ENCODE results near the gene CLPTM1L. TPM values are rescaled to one million over a fixed set of nuclear protein-coding genes. Genes with fewer than 3 reads are reported as not detected.

The CLPTM1L gene
- total RNA-seq, 2 donors from 2014 or later, result 117 to 155 TPM

DNA sequence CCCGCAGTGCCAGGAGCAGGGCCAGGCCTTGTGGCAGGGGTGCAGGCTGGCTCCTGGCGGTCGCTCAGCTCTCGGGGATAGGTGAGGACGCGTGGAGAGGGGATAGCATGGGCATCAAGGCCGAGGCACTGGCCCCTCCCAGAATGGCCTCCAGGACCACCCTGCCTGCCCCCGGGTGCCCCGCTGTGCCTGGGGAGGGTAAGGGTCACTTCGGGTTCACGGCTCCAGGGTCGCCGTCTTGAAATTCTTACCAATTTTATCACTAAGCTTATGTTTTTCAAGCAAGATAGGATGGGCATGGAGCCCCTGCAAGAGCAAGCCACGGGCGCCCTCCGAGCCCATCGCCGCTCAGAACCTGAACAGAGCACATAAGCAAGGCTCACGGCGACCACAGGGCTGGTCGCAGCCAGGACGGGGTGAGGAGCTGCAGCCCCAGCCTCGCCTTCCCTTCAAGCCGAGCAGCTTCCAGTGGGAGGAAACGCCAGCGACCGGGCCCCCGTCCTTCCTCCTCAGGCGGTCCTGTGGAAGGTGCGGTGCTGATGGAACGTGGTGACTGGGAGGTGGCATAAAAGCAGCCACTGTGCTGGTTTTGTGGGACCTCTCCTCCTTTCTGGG lies 14.2 kb upstream of the CLPTM1L start:
- TF ChIP-seq, protein P1, sequence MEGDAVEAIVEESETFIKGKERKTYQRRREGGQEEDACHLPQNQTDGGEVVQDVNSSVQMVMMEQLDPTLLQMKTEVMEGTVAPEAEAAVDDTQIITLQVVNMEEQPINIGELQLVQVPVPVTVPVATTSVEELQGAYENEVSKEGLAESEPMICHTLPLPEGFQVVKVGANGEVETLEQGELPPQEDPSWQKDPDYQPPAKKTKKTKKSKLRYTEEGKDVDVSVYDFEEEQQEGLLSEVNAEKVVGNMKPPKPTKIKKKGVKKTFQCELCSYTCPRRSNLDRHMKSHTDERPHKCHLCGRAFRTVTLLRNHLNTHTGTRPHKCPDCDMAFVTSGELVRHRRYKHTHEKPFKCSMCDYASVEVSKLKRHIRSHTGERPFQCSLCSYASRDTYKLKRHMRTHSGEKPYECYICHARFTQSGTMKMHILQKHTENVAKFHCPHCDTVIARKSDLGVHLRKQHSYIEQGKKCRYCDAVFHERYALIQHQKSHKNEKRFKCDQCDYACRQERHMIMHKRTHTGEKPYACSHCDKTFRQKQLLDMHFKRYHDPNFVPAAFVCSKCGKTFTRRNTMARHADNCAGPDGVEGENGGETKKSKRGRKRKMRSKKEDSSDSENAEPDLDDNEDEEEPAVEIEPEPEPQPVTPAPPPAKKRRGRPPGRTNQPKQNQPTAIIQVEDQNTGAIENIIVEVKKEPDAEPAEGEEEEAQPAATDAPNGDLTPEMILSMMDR (IDR thresholded peaks at IDR 0.05), result no peak
- H3K27ac ChIP-seq, result no peak overlapping the region
- H3K4me1 ChIP-seq (ENCODE audit: control insufficient read depth in 1 of 2, low read depth in 2 of 2), result no peaks in the 10 kb centered on the region
- no peak overlapping the region for H3K4me3 ChIP-seq
- no peaks in the 10 kb centered on the region for H3K36me3 ChIP-seq
- no peaks in the 10 kb centered on the region for H3K9me3 ChIP-seq
- H3K27me3 ChIP-seq (replicated peaks; ENCODE audit: insufficient read depth), result no peaks in the 10 kb centered on the region
- no peak for ATAC-seq (ENCODE audit: insufficient number of reproducible peaks, low FRiP score, low read depth)
- no peak for DNase-seq (ENCODE audit: low spot score)

DNA sequence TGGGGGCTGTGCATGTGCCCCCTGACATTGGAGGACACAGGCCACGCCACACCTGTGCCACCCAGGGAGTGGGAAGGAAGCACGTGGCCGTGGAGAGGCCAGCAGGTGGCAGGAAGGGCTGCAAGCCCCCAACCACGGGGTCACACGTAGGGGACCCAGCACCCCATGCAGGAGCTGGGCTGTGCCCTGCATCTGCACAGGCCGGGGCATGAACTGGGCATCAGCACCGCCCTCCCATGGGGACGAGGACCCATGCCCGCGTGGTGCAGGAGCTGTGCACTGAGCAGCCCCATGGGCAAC lies 13.8 kb upstream of the CLPTM1L start:
- ATAC-seq (ENCODE audit: insufficient number of reproducible peaks, low FRiP score, low read depth), result no peak
- TF ChIP-seq, protein P1 (IDR thresholded peaks at IDR 0.05), result no peak
- H3K36me3 ChIP-seq, result no peaks in the 10 kb centered on the region
- no peak overlapping the region for H3K4me3 ChIP-seq
- H3K9me3 ChIP-seq, result no peaks in the 10 kb centered on the region
- H3K27ac ChIP-seq, result no peak overlapping the region
- no peaks in the 10 kb centered on the region for H3K4me1 ChIP-seq (ENCODE audit: control insufficient read depth in 1 of 2, low read depth in 2 of 2)
- no peak for DNase-seq (ENCODE audit: low spot score)
- H3K27me3 ChIP-seq (replicated peaks; ENCODE audit: insufficient read depth), result no peaks in the 10 kb centered on the region

- Histone ChIP-seq H3K9me3 (no peaks in the 10 kb centered on the region), H3K4me1 (ENCODE audit: control insufficient read depth in 1 of 2, low read depth in 2 of 2) (no peaks in the 10 kb centered on the region), H3K27ac (no peak overlapping the region), H3K27me3 (replicated peaks; ENCODE audit: insufficient read depth) (no peaks in the 10 kb centered on the region), H3K4me3 (no peak overlapping the region), H3K36me3 (no peaks in the 10 kb centered on the region)
- ATAC-seq (ENCODE audit: insufficient number of reproducible peaks, low FRiP score, low read depth), result no peak
- DNase-seq (ENCODE audit: low spot score), result no peak
- TF ChIP-seq, protein P1 (IDR thresholded peaks at IDR 0.05), result no peak
Measured at GRCh38 chr5:1357946-1358725, 13.2 kb upstream of the CLPTM1L start.

DNA sequence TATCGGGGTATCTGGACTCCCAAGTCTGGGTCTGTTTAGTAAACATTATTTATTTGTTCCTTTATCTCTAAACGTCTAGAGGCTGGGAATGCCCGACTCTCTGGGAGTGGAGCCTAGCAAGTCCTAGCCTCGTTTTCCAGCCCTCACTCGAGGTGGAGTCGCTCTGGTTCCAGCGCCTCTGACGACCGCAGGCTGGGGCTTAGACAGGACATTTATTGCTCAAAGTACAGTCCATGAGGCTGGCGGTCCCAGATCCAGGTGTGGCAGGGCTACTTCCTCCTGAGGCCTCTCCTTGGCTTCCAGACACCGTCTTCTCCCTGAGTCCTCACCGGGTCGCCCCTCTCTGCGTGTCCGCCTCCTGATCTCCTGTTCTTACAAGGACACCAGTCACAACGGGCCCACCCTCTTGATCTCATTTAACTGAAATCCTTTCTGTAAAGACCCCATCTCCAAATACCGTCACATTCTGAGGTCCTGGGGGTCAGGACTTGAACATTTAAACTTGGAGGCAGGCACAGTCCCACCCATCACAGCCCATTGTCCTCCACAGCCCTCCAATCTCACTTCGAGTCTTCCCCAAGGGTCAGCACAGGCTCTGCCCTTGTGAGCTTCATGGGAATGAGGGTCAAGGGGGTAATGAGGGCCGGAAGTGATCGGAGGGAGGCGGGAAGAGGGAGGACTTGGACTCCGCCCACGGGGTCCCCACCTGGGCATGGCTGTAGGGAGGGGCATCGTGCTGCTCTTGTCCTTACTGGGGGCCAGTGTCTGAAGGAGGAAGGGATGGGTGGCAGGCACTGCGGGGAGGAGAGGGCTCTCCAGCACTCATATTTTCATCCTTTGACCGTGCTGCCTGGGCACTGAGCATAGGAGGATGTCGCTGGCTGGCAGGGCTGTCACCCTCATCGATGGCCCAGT lies 12.2 kb upstream of the CLPTM1L start:
- no peaks in the 10 kb centered on the region for H3K9me3 ChIP-seq
- ATAC-seq (ENCODE audit: insufficient number of reproducible peaks, low FRiP score, low read depth) (no peak), DNase-seq (ENCODE audit: low spot score) (no peak)
- H3K36me3 ChIP-seq, result no peaks in the 10 kb centered on the region
- no peaks in the 10 kb centered on the region for H3K27me3 ChIP-seq (replicated peaks; ENCODE audit: insufficient read depth)
- TF ChIP-seq, protein P1 (IDR thresholded peaks at IDR 0.05), result no peak
- H3K4me1 ChIP-seq (ENCODE audit: control insufficient read depth in 1 of 2, low read depth in 2 of 2), result no peaks in the 10 kb centered on the region
- H3K27ac ChIP-seq, result no peak overlapping the region
- H3K4me3 ChIP-seq, result no peak overlapping the region

GRCh38 chr5:1354576-1354975 lies 9.7 kb upstream of the CLPTM1L start:
- TF ChIP-seq, protein P1 (IDR thresholded peaks at IDR 0.05), result no peak
- DNase-seq (ENCODE audit: low spot score), result no peak
- no peaks in the 10 kb centered on the region for H3K36me3 ChIP-seq
- no peaks in the 10 kb centered on the region for H3K27me3 ChIP-seq (replicated peaks; ENCODE audit: insufficient read depth)
- no peak overlapping the region for H3K27ac ChIP-seq
- no peak for ATAC-seq (ENCODE audit: insufficient number of reproducible peaks, low FRiP score, low read depth)
- H3K4me1 ChIP-seq (ENCODE audit: control insufficient read depth in 1 of 2, low read depth in 2 of 2), result no peaks in the 10 kb centered on the region
- H3K4me3 ChIP-seq, result no peak overlapping the region
- H3K9me3 ChIP-seq, result no peaks in the 10 kb centered on the region
